Psoas muscle (tissue), 8 donors: ENCODE data around the gene OAS1. TPM values are rescaled to one million over a fixed set of nuclear protein-coding genes. Genes with fewer than 3 reads are reported as not detected.

Source experiments
- ATAC-seq, 4 donors: fragments of 200-7000 bp; cut with Tn5 transposase; one replicate each; pipeline ENCODE4 v1.9.1; 2020; ENCODE audit warnings: moderate library complexity in 3 of 4, mild to moderate bottlenecking in 2 of 4
- DNase-seq, 2 donors: peaks; one replicate each; pipeline ENCODE4 v3.0.0-alpha.2; 2020
- H3K27ac ChIP-seq: fragments of 200-600 bp; one replicate; pipeline ENCODE4 v1.8.0; 2022
- H3K27me3 ChIP-seq, 3 donors: fragments of 200-600 bp in 1 of 3; one replicate each; pipeline versions ENCODE4 v1.6.1 to v1.8.0; 2013 to 2022; ENCODE audit warnings: low read length in 2 of 3, mild to moderate bottlenecking in 2 of 3, moderate library complexity in 1 of 3; ENCODE audit not compliant: insufficient read depth in 3 of 3
- H3K36me3 ChIP-seq, 2 donors: fragments of 200-600 bp in 1 of 2; one replicate each; pipeline versions ENCODE4 v1.6.1 to v1.8.0; 2013 to 2022; ENCODE audit warnings: low read depth in 1 of 2, mild to moderate bottlenecking in 1 of 2, moderate library complexity in 1 of 2; ENCODE audit not compliant: insufficient read depth in 1 of 2
- H3K4me1 ChIP-seq: fragments of 200-600 bp; one replicate; pipeline ENCODE4 v1.8.0; 2022
- H3K4me3 ChIP-seq: fragments of 200-600 bp; one replicate; pipeline ENCODE4 v1.8.0; 2022; ENCODE audit warnings: mild to moderate bottlenecking
- H3K9me3 ChIP-seq: fragments of 200-600 bp; one replicate; pipeline ENCODE4 v1.8.0; 2022
- CTCF ChIP-seq: fragments of 200-600 bp; IDR thresholded peaks from one replicate; pipeline ENCODE4 v1.8.0; 2022; ENCODE audit warnings: antibody characterized with exemption
- WGBS, 3 donors: extraction: QIAGEN DNeasy Blood & Tissue Kit; methylation state at CpG; one replicate each; pipeline versions ENCODE4 v1.1.6 to v1.1.7; 2013; 5-methylcytosine and 5-hydroxymethylcytosine counted together
- intact Hi-C, 2 donors: fragments of 100-400 bp; cut with DNase I; formaldehyde crosslinking; loops; one replicate each; pipeline versions ENCODE4 v1.11.0 to v1.14.2; 2022
- polyA plus RNA-seq, 3 donors: library from polyadenylated mRNA; stranded (reverse); fragments of 200-250 nt; gene quantifications; one replicate each; pipeline ENCODE4 v1.2.3, GENCODE V29; 2013
- total RNA-seq, 4 donors: library from RNA; stranded (reverse); fragmentation: NEBNext Ultra II Directional in 2 of 4; extraction: Animal tissue kit (Norgen Biotek cat#: 25700) in 2 of 4; gene quantifications; one replicate each; pipeline versions ENCODE4 v1.2.1 to v1.2.4, GENCODE V29; 2021 to 2023
- donor health status: healthy with polysubstance abuse.
- donor health status: DM: no; HTN: no; CAD: no; lungs with moderate emphysema.
- donor health status: Bipolar disorder and iron deficiency.
- donor health status: healthy.
- donor health status: DM: yes; HTN: yes; CAD: no.
- donor health status: DM: no; HTN: no; CAD: no.
- donor health status: DM: no; HTN: no; CAD: no.
- donor health status: DM: yes; HTN: yes; CAD: no.

OAS1 gene
- total and polyA plus RNA-seq, 7 donors: 0.45 to 3.7 (median 2.2) TPM

GRCh38 chr12:112879191-112879705, 27.5 kb upstream of the OAS1 start:
- WGBS, 3 donors: 43 to 54% (median 52%) methylated on average over 8 of the region's 8 CpGs
- ATAC-seq: no peak
- peaks cover 0 to 27% (median 6%) of the 10 kb centered on the region in 3 donors for H3K27me3 ChIP-seq

GRCh38 chr12:112881602-112882001, 25.2 kb upstream of the OAS1 start:
- Histone ChIP-seq H3K27ac (no peak overlapping the region), H3K9me3 (no peaks in the 10 kb centered on the region), H3K4me1 (no peaks in the 10 kb centered on the region), H3K4me3 (no peak overlapping the region), H3K27me3 (peaks cover 0 to 17% (median 4%) of the 10 kb centered on the region in 3 donors), H3K36me3 (no peaks in the 10 kb centered on the region)
- WGBS, 3 donors: 28 to 36% (median 28%) methylated on average over 6 of the region's 6 CpGs
- ATAC-seq (no peak), DNase-seq (no peak)
- intact Hi-C loops: no loop called here
- no peak for TF ChIP-seq CTCF

More at GRCh38 chr12:112879191-112879705, 27.5 kb upstream of the OAS1 start:
- H3K27ac ChIP-seq: no peak overlapping the region
- no peak overlapping the region for H3K4me3 ChIP-seq
- H3K36me3 ChIP-seq: no peaks in the 10 kb centered on the region
- H3K4me1 ChIP-seq: no peaks in the 10 kb centered on the region
- DNase-seq: no peak
- no peak for TF ChIP-seq CTCF
- intact Hi-C loops: no loop called here
- no peaks in the 10 kb centered on the region for H3K9me3 ChIP-seq

GRCh38 chr12:112885236-112885635, 21.5 kb upstream of the OAS1 start:
- ATAC-seq (no peak), DNase-seq (no peak)
- TF ChIP-seq CTCF: no peak
- Histone ChIP-seq H3K4me1 (no peaks in the 10 kb centered on the region), H3K27ac (no peak overlapping the region), H3K4me3 (no peak overlapping the region), H3K9me3 (no peaks in the 10 kb centered on the region), H3K27me3 (peaks cover 0 to 6% (median 0%) of the 10 kb centered on the region in 3 donors), H3K36me3 (no peaks in the 10 kb centered on the region)
- WGBS, 3 donors: 44 to 76% (median 70%) methylated on average over 2 of the region's 2 CpGs
- intact Hi-C loops: no loop called here

- ATAC-seq (no peak), DNase-seq (no peak)
- Histone ChIP-seq H3K4me1 (no peaks in the 10 kb centered on the region), H3K36me3 (no peaks in the 10 kb centered on the region), H3K27ac (no peak overlapping the region), H3K9me3 (no peaks in the 10 kb centered on the region), H3K27me3 (peaks cover 0 to 6% (median 0%) of the 10 kb centered on the region in 3 donors), H3K4me3 (no peak overlapping the region)
- intact Hi-C loops: no loop called here
- no peak for TF ChIP-seq CTCF
- WGBS, 3 donors: 33 to 35% (median 33%) methylated on average over 2 of the region's 2 CpGs
These were observed 19.2 kb upstream of the OAS1 start for GRCh38 chr12:112887550-112887949.
